ENCODE data around the gene ALK. TPM values are rescaled to one million over a fixed set of nuclear protein-coding genes. Genes with fewer than 3 reads are reported as not detected.

ALK gene
- total RNA-seq, 1 donor from 2014 or later = 1.1 TPM

- H3K27ac ChIP-seq = no peak overlapping the region
- H3K27me3 ChIP-seq (ENCODE audit: low read depth) = peaks cover 8% of the 10 kb centered on the region
- H3K4me3 ChIP-seq = no peak overlapping the region
- intact Hi-C loops (cut with DNase I) = no loop called here
- TF ChIP-seq CTCF (IDR thresholded peaks at IDR 0.05) = no peak
- no peaks in the 10 kb centered on the region for H3K36me3 ChIP-seq
- peak; percentile 66 for DNase-seq
- ATAC-seq = peak; percentile 58 to 79
- H3K4me1 ChIP-seq = peaks cover 6% of the 10 kb centered on the region
- H3K9me3 ChIP-seq = no peaks in the 10 kb centered on the region
These were observed 697.3 kb downstream of the ALK start for GRCh38 chr2:29223851-29224692.

GRCh38 chr2:29223257-29223656 lies 698.1 kb downstream of the ALK start:
- no peak for TF ChIP-seq CTCF (IDR thresholded peaks at IDR 0.05)
- Histone ChIP-seq H3K9me3 (no peaks in the 10 kb centered on the region), H3K4me3 (no peak overlapping the region), H3K4me1 (peaks cover 6% of the 10 kb centered on the region), H3K27ac (no peak overlapping the region), H3K36me3 (no peaks in the 10 kb centered on the region), H3K27me3 (ENCODE audit: low read depth) (peaks cover 5% of the 10 kb centered on the region)
- intact Hi-C loops (cut with DNase I) = no loop called here
- ATAC-seq (no peak), DNase-seq (no peak)

- DNase-seq (no peak), ATAC-seq (no peak)
- no peak for TF ChIP-seq CTCF (IDR thresholded peaks at IDR 0.05)
- intact Hi-C loops (cut with DNase I) = no loop called here
- Histone ChIP-seq H3K27me3 (ENCODE audit: low read depth) (peaks cover 3% of the 10 kb centered on the region), H3K9me3 (no peaks in the 10 kb centered on the region), H3K4me1 (peaks cover 6% of the 10 kb centered on the region), H3K27ac (no peak overlapping the region), H3K36me3 (no peaks in the 10 kb centered on the region), H3K4me3 (no peak overlapping the region)
These were observed 698.8 kb downstream of the ALK start for GRCh38 chr2:29222381-29223179.

- DNase-seq = no peak
- peaks cover 6% of the 10 kb centered on the region for H3K4me1 ChIP-seq
- TF ChIP-seq CTCF (IDR thresholded peaks at IDR 0.05) = no peak
- H3K4me3 ChIP-seq = no peak overlapping the region
- no peak for ATAC-seq
- intact Hi-C loops (cut with DNase I) = no loop called here
- H3K27me3 ChIP-seq (ENCODE audit: low read depth) = no peaks in the 10 kb centered on the region
- H3K36me3 ChIP-seq = no peaks in the 10 kb centered on the region
- H3K9me3 ChIP-seq = no peaks in the 10 kb centered on the region
- H3K27ac ChIP-seq = no peak overlapping the region
These were observed 700.7 kb downstream of the ALK start for GRCh38 chr2:29220506-29221270.

- Histone ChIP-seq H3K27me3 (ENCODE audit: low read depth) (no peaks in the 10 kb centered on the region), H3K4me1 (peaks cover 6% of the 10 kb centered on the region), H3K9me3 (no peaks in the 10 kb centered on the region), H3K36me3 (no peaks in the 10 kb centered on the region), H3K4me3 (no peak overlapping the region), H3K27ac (no peak overlapping the region)
- DNase-seq (no peak), ATAC-seq (no peak)
- intact Hi-C loops (cut with DNase I) = no loop called here
- TF ChIP-seq CTCF (IDR thresholded peaks at IDR 0.05) = no peak
These were observed 702.0 kb downstream of the ALK start for GRCh38 chr2:29219374-29219773.
